ENCODE results near the gene INPP5D.

The INPP5D gene

DNA sequence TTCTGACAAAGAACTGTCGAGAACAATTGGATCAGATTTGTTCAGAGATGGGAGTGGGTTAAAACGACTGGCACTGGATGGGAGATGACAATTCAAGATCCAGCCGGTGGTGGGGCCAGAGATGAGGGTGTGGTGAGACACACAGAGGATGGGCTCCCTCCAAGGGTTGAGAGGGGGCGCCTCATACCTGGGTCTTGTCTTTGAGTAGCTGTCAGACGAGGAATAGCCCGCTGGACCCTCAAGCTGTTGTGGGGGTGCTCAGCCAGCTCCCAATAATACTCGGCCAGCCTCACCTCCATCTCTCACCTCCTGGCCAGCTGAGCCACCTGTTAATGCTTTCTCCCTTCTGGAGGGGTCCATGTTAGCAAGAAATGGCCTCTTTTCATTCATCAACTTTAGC, 14.0 kb downstream of the INPP5D start:
- 81 to 85% methylated on average over 7 of the region's 7 CpGs for WGBS, 2 experiments
- H3K27me3 ChIP-seq (ENCODE audit: control insufficient read depth, insufficient read depth, low read length, poor library complexity, severe bottlenecking), result no peaks in the 10 kb centered on the region
- H3K4me3 ChIP-seq (ENCODE audit: insufficient read depth, low read depth, low read length), result no peak overlapping the region
- H3K9me3 ChIP-seq (ENCODE audit: control insufficient read depth, low read length), result no peaks in the 10 kb centered on the region
- H3K27ac ChIP-seq (ENCODE audit: insufficient read depth, low read depth, low read length, poor library complexity, severe bottlenecking), result no peak overlapping the region
- peaks cover 16% of the 10 kb centered on the region for H3K4me1 ChIP-seq (ENCODE audit: control insufficient read depth, insufficient read depth, low read length)
- H3K36me3 ChIP-seq (ENCODE audit: control insufficient read depth, insufficient read depth, low read length), result no peaks in the 10 kb centered on the region

DNA sequence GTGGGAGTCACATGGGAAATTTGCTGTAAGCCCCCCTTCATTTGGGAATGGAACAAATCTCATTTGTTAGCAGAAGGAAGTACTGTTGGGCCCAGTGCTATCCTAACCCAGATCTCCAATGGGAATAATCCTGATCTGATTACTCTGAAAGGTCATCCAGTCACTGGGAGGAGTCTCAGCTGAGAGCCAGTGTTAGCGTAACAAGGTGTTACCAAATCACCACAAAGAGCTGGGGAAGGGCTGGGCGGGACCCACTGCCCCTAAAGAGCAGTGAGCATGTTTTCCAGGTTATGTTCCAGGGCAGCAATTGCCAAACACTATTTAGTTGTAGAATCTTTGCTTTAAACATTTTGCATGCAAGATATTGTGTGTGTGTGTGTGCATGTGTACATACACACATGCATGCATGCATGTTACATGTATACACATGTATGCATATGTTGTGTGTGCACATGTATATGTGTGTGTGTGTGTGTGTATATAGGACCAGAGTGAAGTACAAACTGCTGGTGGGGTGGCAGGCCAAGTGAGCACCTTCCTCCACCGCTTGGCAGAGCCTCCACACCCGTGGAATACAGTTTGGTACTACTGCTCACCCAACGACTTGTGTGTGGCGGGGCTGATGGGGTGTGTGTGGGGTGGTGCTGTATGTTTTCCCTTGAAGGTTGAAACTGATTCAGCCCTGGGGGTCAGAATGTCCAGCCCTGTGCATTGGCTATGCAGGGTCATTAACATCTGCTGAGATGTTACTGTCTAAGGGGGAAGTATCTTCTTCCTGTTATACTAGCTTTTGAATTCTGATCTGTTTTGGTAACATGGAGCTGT, 15.2 kb downstream of the INPP5D start:
- no peak overlapping the region for H3K4me3 ChIP-seq (ENCODE audit: insufficient read depth, low read depth, low read length)
- no peaks in the 10 kb centered on the region for H3K36me3 ChIP-seq (ENCODE audit: control insufficient read depth, insufficient read depth, low read length)
- H3K27ac ChIP-seq (ENCODE audit: insufficient read depth, low read depth, low read length, poor library complexity, severe bottlenecking), result no peak overlapping the region
- WGBS, 2 experiments, result 87 to 92% methylated on average over 6 of the region's 6 CpGs
- H3K27me3 ChIP-seq (ENCODE audit: control insufficient read depth, insufficient read depth, low read length, poor library complexity, severe bottlenecking), result no peaks in the 10 kb centered on the region
- H3K9me3 ChIP-seq (ENCODE audit: control insufficient read depth, low read length), result no peaks in the 10 kb centered on the region
- peaks cover 16% of the 10 kb centered on the region for H3K4me1 ChIP-seq (ENCODE audit: control insufficient read depth, insufficient read depth, low read length)

DNA sequence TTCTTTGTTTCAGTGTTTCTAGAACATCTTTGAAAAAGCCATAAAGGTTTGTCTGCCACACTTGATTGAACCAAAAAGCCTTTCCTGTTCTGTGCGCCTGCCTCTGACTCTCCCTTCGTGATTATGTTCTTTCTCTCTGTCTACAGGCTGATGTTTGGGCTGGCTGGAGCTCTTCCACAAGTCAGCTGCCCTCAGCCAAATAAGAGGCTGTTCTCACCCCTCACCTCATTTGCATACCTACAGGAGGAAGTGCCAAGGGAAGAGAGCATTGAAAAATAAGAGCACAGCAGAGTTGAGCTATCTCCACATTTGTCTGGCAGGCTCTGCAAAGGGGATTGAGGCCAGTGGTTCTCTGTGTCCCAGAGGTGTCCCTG, 15.8 kb downstream of the INPP5D start:
- Histone ChIP-seq H3K9me3 (ENCODE audit: control insufficient read depth, low read length) (no peaks in the 10 kb centered on the region), H3K27me3 (ENCODE audit: control insufficient read depth, insufficient read depth, low read length, poor library complexity, severe bottlenecking) (no peaks in the 10 kb centered on the region), H3K4me1 (ENCODE audit: control insufficient read depth, insufficient read depth, low read length) (peaks cover 16% of the 10 kb centered on the region), H3K36me3 (ENCODE audit: control insufficient read depth, insufficient read depth, low read length) (no peaks in the 10 kb centered on the region), H3K27ac (ENCODE audit: insufficient read depth, low read depth, low read length, poor library complexity, severe bottlenecking) (no peak overlapping the region), H3K4me3 (ENCODE audit: insufficient read depth, low read depth, low read length) (no peak overlapping the region)
- 50 to 59% methylated on average over 2 of the region's 2 CpGs for WGBS, 2 experiments

DNA sequence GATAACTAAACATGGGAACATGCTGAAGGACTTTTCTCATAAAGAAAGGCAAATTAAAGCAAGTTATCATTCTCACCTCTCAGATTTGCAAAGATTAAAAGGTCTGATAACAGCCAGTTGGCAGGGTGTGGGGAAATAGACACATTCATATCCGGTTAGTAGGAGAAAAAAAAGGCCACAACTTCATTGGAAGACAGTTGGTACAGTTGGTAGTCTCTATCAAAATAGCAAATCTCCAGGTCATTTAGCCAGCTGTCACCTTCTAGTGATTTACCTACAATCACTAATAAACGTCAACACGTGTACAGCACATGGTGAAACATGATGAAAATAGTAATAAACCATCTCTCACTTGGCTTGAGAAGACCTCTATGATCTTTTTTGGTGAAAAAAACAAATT, 16.6 kb downstream of the INPP5D start:
- no peaks in the 10 kb centered on the region for H3K36me3 ChIP-seq (ENCODE audit: control insufficient read depth, insufficient read depth, low read length)
- 92 to 98% methylated on average over 3 of the region's 3 CpGs for WGBS, 2 experiments
- H3K27me3 ChIP-seq (ENCODE audit: control insufficient read depth, insufficient read depth, low read length, poor library complexity, severe bottlenecking), result no peaks in the 10 kb centered on the region
- H3K27ac ChIP-seq (ENCODE audit: insufficient read depth, low read depth, low read length, poor library complexity, severe bottlenecking), result no peak overlapping the region
- no peak overlapping the region for H3K4me3 ChIP-seq (ENCODE audit: insufficient read depth, low read depth, low read length)
- H3K4me1 ChIP-seq (ENCODE audit: control insufficient read depth, insufficient read depth, low read length), result peaks cover 21% of the 10 kb centered on the region
- H3K9me3 ChIP-seq (ENCODE audit: control insufficient read depth, low read length), result no peaks in the 10 kb centered on the region

DNA sequence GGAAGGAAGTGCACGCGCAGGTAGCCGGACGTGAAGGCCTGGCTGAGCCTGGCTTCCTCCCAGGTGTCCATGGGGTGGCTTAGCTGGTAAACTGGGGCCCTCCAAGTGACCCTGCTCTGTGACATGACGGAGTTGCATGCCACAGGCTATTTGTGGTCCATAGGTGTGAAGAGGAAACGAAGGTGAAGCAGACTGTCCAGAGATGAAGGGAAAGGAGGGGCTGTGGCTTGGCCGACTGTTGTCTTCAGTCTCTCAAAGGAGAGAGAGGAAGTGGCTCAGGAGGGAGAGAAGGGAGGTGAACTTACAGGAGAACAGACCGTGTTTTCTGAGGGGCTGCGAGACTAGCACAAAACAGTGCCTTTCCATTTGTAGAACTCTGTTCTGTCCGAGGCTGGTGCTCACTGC, 19.3 kb downstream of the INPP5D start:
- H3K4me1 ChIP-seq (ENCODE audit: control insufficient read depth, insufficient read depth, low read length), result peaks cover 30% of the 10 kb centered on the region
- H3K36me3 ChIP-seq (ENCODE audit: control insufficient read depth, insufficient read depth, low read length), result no peaks in the 10 kb centered on the region
- 92 to 94% methylated on average over 10 of the region's 10 CpGs for WGBS, 2 experiments
- H3K27me3 ChIP-seq (ENCODE audit: control insufficient read depth, insufficient read depth, low read length, poor library complexity, severe bottlenecking), result no peaks in the 10 kb centered on the region
- no peaks in the 10 kb centered on the region for H3K9me3 ChIP-seq (ENCODE audit: control insufficient read depth, low read length)
- no peak overlapping the region for H3K4me3 ChIP-seq (ENCODE audit: insufficient read depth, low read depth, low read length)
- no peak overlapping the region for H3K27ac ChIP-seq (ENCODE audit: insufficient read depth, low read depth, low read length, poor library complexity, severe bottlenecking)

DNA sequence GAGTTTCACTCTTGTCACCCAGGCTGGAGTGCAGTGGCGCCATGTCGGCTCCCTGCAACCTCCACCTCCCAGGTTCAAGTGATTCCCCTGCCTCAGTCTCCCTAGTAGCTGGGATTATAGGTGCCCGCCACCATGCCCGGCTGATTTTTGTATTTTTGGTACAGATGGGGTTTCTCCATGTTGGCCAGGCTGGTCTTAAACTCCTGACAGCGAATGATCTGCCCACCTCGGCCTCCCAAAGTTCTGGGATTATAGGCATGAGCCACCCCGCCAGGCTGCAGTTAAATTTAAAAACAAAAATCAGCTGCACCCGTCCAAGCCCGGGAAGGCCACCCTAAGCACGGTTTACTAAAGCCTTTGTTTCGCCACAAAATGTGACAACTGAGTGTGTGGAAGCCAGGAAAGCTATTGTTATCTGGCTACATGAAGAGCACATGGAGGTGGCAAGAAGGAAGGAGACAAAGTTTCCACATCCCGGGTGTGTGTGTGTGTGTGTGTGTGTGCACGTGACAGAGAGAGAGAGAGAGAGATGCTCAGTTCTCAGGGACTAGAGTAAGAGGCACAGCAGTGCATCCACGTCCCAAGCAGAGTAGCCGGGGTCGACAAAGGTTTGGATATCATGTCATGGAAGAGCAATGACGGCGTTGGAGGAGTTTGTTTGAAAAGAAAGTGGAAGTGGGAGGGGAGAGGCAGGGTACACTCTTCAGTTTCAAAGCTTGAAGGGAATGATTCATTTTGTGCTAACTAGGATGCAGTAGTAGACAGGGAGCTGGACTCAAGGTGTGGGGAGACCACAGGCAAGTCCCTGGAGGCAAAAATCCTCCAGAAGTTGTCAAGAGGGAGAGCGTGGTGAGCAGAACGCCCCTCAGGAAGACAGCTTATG, 20.1 kb downstream of the INPP5D start:
- Histone ChIP-seq H3K36me3 (ENCODE audit: control insufficient read depth, insufficient read depth, low read length) (no peaks in the 10 kb centered on the region), H3K27ac (ENCODE audit: insufficient read depth, low read depth, low read length, poor library complexity, severe bottlenecking) (no peak overlapping the region), H3K4me3 (ENCODE audit: insufficient read depth, low read depth, low read length) (no peak overlapping the region), H3K27me3 (ENCODE audit: control insufficient read depth, insufficient read depth, low read length, poor library complexity, severe bottlenecking) (no peaks in the 10 kb centered on the region), H3K9me3 (ENCODE audit: control insufficient read depth, low read length) (no peaks in the 10 kb centered on the region), H3K4me1 (ENCODE audit: control insufficient read depth, insufficient read depth, low read length) (peaks cover 29% of the 10 kb centered on the region)
- 90 to 92% methylated on average over 20 of the region's 20 CpGs for WGBS, 2 experiments

DNA sequence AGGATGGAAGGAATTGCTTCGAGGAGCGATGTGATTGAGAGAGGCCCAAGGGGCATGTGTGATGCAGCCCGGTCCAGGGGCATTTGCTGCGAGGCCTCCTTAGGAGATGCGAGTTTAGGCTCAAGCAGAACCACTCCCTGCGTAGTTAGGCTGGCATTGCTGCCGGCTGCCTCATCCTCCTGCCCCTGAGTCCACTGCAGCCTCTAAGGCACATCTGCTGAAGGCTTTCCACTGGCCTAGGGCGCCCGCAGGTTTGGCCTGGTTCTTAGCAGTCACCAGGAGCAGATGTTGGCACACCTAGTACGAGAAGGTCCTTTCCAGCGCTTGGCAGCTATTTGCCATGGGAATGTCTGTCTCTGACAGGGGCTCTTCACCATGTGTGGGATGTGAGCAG, 20.7 kb downstream of the INPP5D start:
- Histone ChIP-seq H3K27ac (ENCODE audit: insufficient read depth, low read depth, low read length, poor library complexity, severe bottlenecking) (no peak overlapping the region), H3K9me3 (ENCODE audit: control insufficient read depth, low read length) (no peaks in the 10 kb centered on the region), H3K27me3 (ENCODE audit: control insufficient read depth, insufficient read depth, low read length, poor library complexity, severe bottlenecking) (no peaks in the 10 kb centered on the region), H3K4me1 (ENCODE audit: control insufficient read depth, insufficient read depth, low read length) (peaks cover 22% of the 10 kb centered on the region), H3K4me3 (ENCODE audit: insufficient read depth, low read depth, low read length) (no peak overlapping the region), H3K36me3 (ENCODE audit: control insufficient read depth, insufficient read depth, low read length) (no peaks in the 10 kb centered on the region)
- 94 to 95% methylated on average over 11 of the region's 11 CpGs for WGBS, 2 experiments

DNA sequence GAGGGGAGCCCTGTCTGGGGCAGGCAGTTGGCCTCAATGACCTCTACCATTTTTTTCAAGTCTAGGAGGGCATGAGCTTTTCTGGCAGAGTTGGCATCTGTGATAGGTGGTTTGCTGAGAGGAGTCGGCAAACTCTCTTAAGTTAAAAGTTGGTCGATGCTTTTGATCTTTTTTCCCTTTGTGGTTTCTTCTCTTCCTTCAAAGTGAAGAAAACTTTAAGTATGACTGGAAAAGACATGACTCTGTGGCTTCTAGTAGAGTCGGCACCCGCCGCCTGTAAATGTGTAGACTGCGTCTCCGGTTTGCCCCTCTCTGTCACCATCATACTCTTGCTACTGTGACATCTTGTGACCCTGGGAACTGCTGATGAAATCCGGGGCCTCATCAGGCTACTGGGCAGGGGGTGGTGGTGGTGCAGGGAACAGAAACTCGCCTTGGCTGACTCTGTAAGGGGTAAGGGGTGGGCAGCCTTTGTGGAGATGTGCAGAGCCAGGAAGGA, 21.1 kb downstream of the INPP5D start:
- no peak overlapping the region for H3K4me3 ChIP-seq (ENCODE audit: insufficient read depth, low read depth, low read length)
- H3K9me3 ChIP-seq (ENCODE audit: control insufficient read depth, low read length), result no peaks in the 10 kb centered on the region
- WGBS, 2 experiments, result 94 to 95% methylated on average over 9 of the region's 9 CpGs
- H3K27me3 ChIP-seq (ENCODE audit: control insufficient read depth, insufficient read depth, low read length, poor library complexity, severe bottlenecking), result no peaks in the 10 kb centered on the region
- H3K36me3 ChIP-seq (ENCODE audit: control insufficient read depth, insufficient read depth, low read length), result no peaks in the 10 kb centered on the region
- H3K27ac ChIP-seq (ENCODE audit: insufficient read depth, low read depth, low read length, poor library complexity, severe bottlenecking), result no peak overlapping the region
- H3K4me1 ChIP-seq (ENCODE audit: control insufficient read depth, insufficient read depth, low read length), result peaks cover 18% of the 10 kb centered on the region

DNA sequence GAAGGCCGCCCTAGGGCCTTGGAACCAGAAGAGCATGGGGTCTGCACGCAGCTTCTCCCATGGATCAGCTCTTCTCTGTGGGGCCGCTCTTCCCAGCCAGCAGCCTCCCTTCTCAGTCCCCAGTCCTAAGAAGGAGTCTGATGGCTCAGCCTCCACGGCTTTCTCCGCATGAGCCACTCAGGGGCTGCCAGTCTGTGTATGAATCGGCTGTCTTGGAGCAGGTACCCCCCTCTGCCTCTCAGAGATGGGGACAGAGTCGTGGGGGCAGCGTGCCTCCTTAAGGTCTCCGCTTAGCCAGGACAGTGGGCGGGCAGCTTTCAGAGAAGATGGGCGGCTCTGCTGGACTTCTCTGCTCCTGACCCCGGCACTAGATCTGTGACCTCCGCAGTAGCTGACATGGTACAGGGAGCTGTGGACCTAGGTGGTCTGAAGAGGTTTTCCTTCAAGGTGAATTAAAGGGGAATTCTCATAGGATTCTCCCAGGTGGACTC, 21.6 kb downstream of the INPP5D start:
- Histone ChIP-seq H3K27ac (ENCODE audit: insufficient read depth, low read depth, low read length, poor library complexity, severe bottlenecking) (no peak overlapping the region), H3K9me3 (ENCODE audit: control insufficient read depth, low read length) (no peaks in the 10 kb centered on the region), H3K4me3 (ENCODE audit: insufficient read depth, low read depth, low read length) (no peak overlapping the region), H3K27me3 (ENCODE audit: control insufficient read depth, insufficient read depth, low read length, poor library complexity, severe bottlenecking) (no peaks in the 10 kb centered on the region), H3K36me3 (ENCODE audit: control insufficient read depth, insufficient read depth, low read length) (no peaks in the 10 kb centered on the region), H3K4me1 (ENCODE audit: control insufficient read depth, insufficient read depth, low read length) (peaks cover 18% of the 10 kb centered on the region)
- 90 to 94% methylated on average over 13 of the region's 13 CpGs for WGBS, 2 experiments

Measured in ectodermal cell (in vitro differentiated cells).